Vagina (tissue), 2 donors: ENCODE data around the gene GLYATL3.

Experiments used
- POLR2A ChIP-seq, 2 donors: fragments of 450-650 bp; IDR thresholded peaks; one replicate each; pipeline ENCODE4 v1.6.1; 2017; ENCODE audit warnings: antibody characterized with exemption in 2 of 2, mild to moderate bottlenecking in 2 of 2, moderate library complexity in 2 of 2
- POLR2AphosphoS5 ChIP-seq, 2 donors: sonication (generic); formaldehyde crosslinking; IDR thresholded peaks; one replicate each; pipeline ENCODE4 v1.9.0; 2017; ENCODE audit warnings: antibody characterized with exemption in 2 of 2, mild to moderate bottlenecking in 2 of 2, low read depth in 1 of 2; ENCODE audit not compliant: insufficient read depth in 1 of 2
- TF ChIP-seq, protein P1 (sequence below), 3 experiments: fragments of 450-650 bp in 2 of 3; fragments of 200-600 bp in 1 of 3; sonication (generic) in 1 of 3; IDR thresholded peaks; one replicate each; pipeline ENCODE4 v1.5.1; 2017 to 2019; ENCODE audit warnings: antibody characterized with exemption in 3 of 3, mild to moderate bottlenecking in 2 of 3, moderate library complexity in 2 of 3

DNA sequence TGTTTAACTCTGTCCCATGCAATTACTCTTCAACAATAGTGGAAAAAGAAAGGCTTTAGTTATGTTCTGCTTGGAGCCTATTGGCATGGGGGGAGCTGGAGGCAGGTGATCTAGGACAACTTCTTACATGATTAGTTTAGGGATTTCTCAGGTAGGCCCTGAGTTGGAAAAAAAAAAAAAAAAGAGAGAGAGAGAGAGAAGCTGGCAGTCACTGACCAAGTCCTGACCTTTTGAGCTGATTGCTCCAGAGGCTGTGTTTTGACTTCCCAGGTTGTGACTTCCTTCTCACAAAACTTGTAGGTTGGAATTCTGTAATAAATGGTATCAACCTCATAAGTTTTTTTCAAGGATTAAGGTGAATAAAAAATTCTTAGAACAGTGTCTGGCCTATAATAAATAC is 58.5 kb downstream of the GLYATL3 start:
- TF ChIP-seq, protein P1, sequence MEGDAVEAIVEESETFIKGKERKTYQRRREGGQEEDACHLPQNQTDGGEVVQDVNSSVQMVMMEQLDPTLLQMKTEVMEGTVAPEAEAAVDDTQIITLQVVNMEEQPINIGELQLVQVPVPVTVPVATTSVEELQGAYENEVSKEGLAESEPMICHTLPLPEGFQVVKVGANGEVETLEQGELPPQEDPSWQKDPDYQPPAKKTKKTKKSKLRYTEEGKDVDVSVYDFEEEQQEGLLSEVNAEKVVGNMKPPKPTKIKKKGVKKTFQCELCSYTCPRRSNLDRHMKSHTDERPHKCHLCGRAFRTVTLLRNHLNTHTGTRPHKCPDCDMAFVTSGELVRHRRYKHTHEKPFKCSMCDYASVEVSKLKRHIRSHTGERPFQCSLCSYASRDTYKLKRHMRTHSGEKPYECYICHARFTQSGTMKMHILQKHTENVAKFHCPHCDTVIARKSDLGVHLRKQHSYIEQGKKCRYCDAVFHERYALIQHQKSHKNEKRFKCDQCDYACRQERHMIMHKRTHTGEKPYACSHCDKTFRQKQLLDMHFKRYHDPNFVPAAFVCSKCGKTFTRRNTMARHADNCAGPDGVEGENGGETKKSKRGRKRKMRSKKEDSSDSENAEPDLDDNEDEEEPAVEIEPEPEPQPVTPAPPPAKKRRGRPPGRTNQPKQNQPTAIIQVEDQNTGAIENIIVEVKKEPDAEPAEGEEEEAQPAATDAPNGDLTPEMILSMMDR (IDR thresholded peaks at IDR 0.05) = no peak
- TF ChIP-seq POLR2A (IDR thresholded peaks at IDR 0.05) (no peak), POLR2AphosphoS5 (IDR thresholded peaks at IDR 0.05; ENCODE audit: insufficient read depth in 1 of 2, low read depth in 1 of 2) (no peak)
